Measurements from ENCODE around the gene MME. TPM values are rescaled to one million over a fixed set of nuclear protein-coding genes. Genes with fewer than 3 reads are reported as not detected.

The MME gene
- total and polyA plus RNA-seq, 2 of the 8 experiments (the other 6 are each of a cell fraction or from before 2014, with no cell fraction given) = 5.0 to 39.6 TPM

DNA sequence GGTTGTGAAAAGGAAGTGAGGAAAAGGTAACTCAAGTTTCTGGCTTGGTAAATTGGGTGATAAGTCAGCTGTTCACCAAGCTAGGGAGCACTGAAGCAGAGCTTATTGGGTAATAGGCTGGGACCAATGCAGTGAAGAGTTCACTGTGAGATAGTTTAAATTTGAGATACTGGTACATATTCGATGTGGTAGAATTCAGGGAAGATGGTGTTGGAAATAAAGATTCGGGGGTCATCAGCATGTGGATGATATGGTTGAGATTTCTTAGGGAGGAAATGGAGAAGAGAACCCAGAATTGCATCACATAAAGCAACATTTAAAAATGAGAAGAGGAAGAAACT, 16.9 kb downstream of the MME start:
- Histone ChIP-seq H3K9ac (replicated peaks in 1 of 4; ENCODE audit: extremely low read depth in 1 of 4, low read depth in 3 of 4, low read length in 3 of 4) (no peak overlapping the region), H3K9me3 (ENCODE audit: insufficient read depth in 2 of 2, low read depth in 1 of 2, low read length in 1 of 2) (no peaks in the 10 kb centered on the region), H3K27ac (ENCODE audit: low read depth, low read length) (no peak overlapping the region), H2BK120ac (replicated peaks; ENCODE audit: low read depth, low read length) (no peak overlapping the region), H3K18ac (ENCODE audit: extremely low read depth, low read length) (no peak overlapping the region), H2BK12ac (ENCODE audit: low read depth, low read length) (no peak overlapping the region), H3K79me1 (ENCODE audit: low read depth, low read length) (no peaks in the 10 kb centered on the region), H3K4ac (replicated peaks; ENCODE audit: insufficient read length, low read depth, low read length) (no peak overlapping the region), H4K5ac (ENCODE audit: insufficient read length, low read depth, low read length) (no peak overlapping the region), H2BK20ac (ENCODE audit: low read length) (no peak overlapping the region), H2BK5ac (ENCODE audit: low read depth, low read length) (no peak overlapping the region), H3K4me3 (ENCODE audit: extremely low read depth in 1 of 4, insufficient read depth in 2 of 4, low read depth in 3 of 4, low read length in 4 of 4) (no peak overlapping the region), H2AK5ac (ENCODE audit: low read depth, low read length) (no peak overlapping the region), H3K14ac (ENCODE audit: insufficient read length) (no peak overlapping the region), H4K91ac (replicated peaks; ENCODE audit: insufficient read length, low read length) (no peak overlapping the region), H3K23me2 (ENCODE audit: low read depth, low read length) (no peaks in the 10 kb centered on the region), H3K4me1 (replicated peaks in 1 of 4; ENCODE audit: control insufficient read depth in 3 of 4, insufficient read depth in 4 of 4, low read length in 3 of 4) (no peaks in the 10 kb centered on the region), H3K27me3 (replicated peaks in 1 of 4; ENCODE audit: control insufficient read depth in 3 of 4, extremely low read depth in 1 of 4, insufficient read depth in 3 of 4, low read length in 3 of 4) (no peaks in the 10 kb centered on the region), H2AFZ (ENCODE audit: low read length) (no peak overlapping the region), H4K8ac (ENCODE audit: extremely low read depth, insufficient read depth, low read length) (no peak overlapping the region), H3K23ac (ENCODE audit: insufficient read length) (no peak overlapping the region), H2BK15ac (ENCODE audit: low read length) (no peak overlapping the region), H3K36me3 (ENCODE audit: control insufficient read depth in 2 of 4, insufficient read depth in 4 of 4, low read length in 3 of 4) (no peaks in the 10 kb centered on the region), H3K56ac (replicated peaks; ENCODE audit: insufficient read length, low read depth, low read length) (no peak overlapping the region), H4K20me1 (replicated peaks in 1 of 2; ENCODE audit: control insufficient read depth in 1 of 2, insufficient read depth in 2 of 2, low read length in 2 of 2) (no peaks in the 10 kb centered on the region), H3K79me2 (ENCODE audit: control insufficient read depth in 1 of 2, insufficient read depth in 2 of 2, low read length in 2 of 2) (no peaks in the 10 kb centered on the region), H3K4me2 (ENCODE audit: insufficient read depth in 1 of 2, low read depth in 2 of 2, low read length in 2 of 2) (no peak overlapping the region)
- ChIA-PET POLR2A (ENCODE audit: partially characterized antibody) (no interaction called here), CTCF (ENCODE audit: partially characterized antibody) (interaction anchor here (0.6 to 2.2 kb wide), 3 partner anchors 17 to 562 kb away, joined by 3 to 5 read pairs (median 3); partner anchors contain the start of gene MME)
- no peak for DNase-seq (ENCODE audit: low read depth in 1 of 2, low spot score in 2 of 2)
- WGBS, 2 experiments (ENCODE audit: extremely low coverage in 1 of 2, insufficient coverage in 1 of 2, insufficient read length in 1 of 2, insufficient replicate concordance in 2 of 2, low coverage in 1 of 2, low lambda C conversion rate in 2 of 2, missing lambda C conversion rate in 1 of 2) = 91 to 100% methylated on average over 1 to 2 of the region's 2 CpGs
- no peak for FAIRE-seq
- TF ChIP-seq CTBP2 (IDR thresholded peaks at IDR 0.05; ENCODE audit: borderline replicate concordance, insufficient read depth, insufficient read length, low read length) (no peak), SAP30 (IDR thresholded peaks at IDR 0.05; ENCODE audit: insufficient read depth, insufficient replicate concordance, low read length) (no peak), TAF7 (optimal IDR thresholded peaks at IDR 0.05; ENCODE audit: borderline replicate concordance, low read depth, low read length) (no peak), PHF8 (conservative IDR thresholded peaks at IDR 0.05; ENCODE audit: low read depth, low read length) (no peak), YY1 (IDR thresholded peaks at IDR 0.05; ENCODE audit: low read depth, low read length) (no peak), BCL11A (IDR thresholded peaks at IDR 0.05; ENCODE audit: low read depth in 2 of 2, low read length in 2 of 2) (no peak), SIX5 (IDR thresholded peaks at IDR 0.05; ENCODE audit: low read depth, low read length) (no peak), POLR2A (IDR thresholded peaks at IDR 0.05; ENCODE audit: control extremely low read depth in 1 of 2, low read depth in 2 of 2, low read length in 2 of 2) (no peak), CBX8 (IDR thresholded peaks at IDR 0.05; ENCODE audit: borderline replicate concordance, low read depth, low read length) (no peak), RXRA (IDR thresholded peaks at IDR 0.05; ENCODE audit: insufficient read depth, low read depth, low read length) (no peak), ZNF274 (IDR thresholded peaks at IDR 0.05; ENCODE audit: borderline replicate concordance, extremely low read depth, low read length) (no peak), RBBP5 (IDR thresholded peaks at IDR 0.05; ENCODE audit: borderline replicate concordance, low read depth, low read length) (no peak), POU5F1 (IDR thresholded peaks at IDR 0.05; ENCODE audit: low read depth, low read length) (no peak), EGR1 (IDR thresholded peaks at IDR 0.05; ENCODE audit: borderline replicate concordance, low read depth, low read length) (no peak), POLR2AphosphoS5 (IDR thresholded peaks at IDR 0.05; ENCODE audit: low read depth, low read length) (no peak), KDM4A (IDR thresholded peaks at IDR 0.05; ENCODE audit: low read depth, low read length, severe bottlenecking) (no peak)

Data from H1 (cell line).